ENCODE data around the gene BAK1. TPM values are rescaled to one million over a fixed set of nuclear protein-coding genes. Genes with fewer than 3 reads are reported as not detected.

BAK1 gene
- total and polyA plus RNA-seq, 2 donors (not counting 3 experiments of a cell fraction or from before 2014, with no cell fraction given): 25.4 to 37.1 TPM

DNA sequence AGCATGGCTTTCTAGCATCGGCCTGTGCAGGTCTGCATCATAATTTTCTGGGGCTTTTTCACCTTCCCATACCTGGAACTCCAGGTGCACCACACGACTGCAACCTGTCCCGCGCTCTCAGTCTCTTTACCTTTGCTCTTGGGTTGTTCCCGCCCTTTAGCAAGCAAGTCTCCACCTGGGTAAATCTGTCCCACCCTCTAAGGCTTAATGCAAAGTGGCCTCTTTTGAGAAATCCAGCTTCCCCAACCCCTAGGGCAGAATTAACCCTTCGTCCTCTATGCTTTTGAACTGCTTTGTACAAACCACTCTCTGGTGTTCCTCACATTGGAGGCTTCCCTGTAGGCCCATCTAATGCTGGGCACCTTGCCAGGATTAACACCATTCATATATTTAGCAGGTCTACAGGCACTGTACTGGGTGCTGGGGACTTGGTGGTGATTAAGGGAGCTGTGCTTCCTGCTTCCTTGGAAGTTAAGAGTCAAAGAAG lies 43.9 kb upstream of the BAK1 start:
- Histone ChIP-seq H3K4me3 (replicated peaks in 1 of 3; ENCODE audit: insufficient read depth in 1 of 3, low read depth in 1 of 3, low read length in 3 of 3) (no peak overlapping the region), H3K27me3 (ENCODE audit: control insufficient read depth in 2 of 2, insufficient read depth in 2 of 2, low read length in 2 of 2) (no peaks in the 10 kb centered on the region), H3K9me1 (replicated peaks; ENCODE audit: control insufficient read depth, extremely low read depth, insufficient read depth, low read length) (no peaks in the 10 kb centered on the region), H3K79me2 (ENCODE audit: control insufficient read depth, insufficient read depth, low read length) (peaks cover 53% of the 10 kb centered on the region), H3K4me2 (ENCODE audit: insufficient read depth, low read length) (no peak overlapping the region), H3K9ac (replicated peaks; ENCODE audit: extremely low read depth, insufficient read depth, low read length) (no peak overlapping the region), H3K4me1 (ENCODE audit: control insufficient read depth, extremely low read depth, insufficient read depth, low read length) (peaks cover 15% of the 10 kb centered on the region), H3K27ac (ENCODE audit: insufficient read depth, low read depth, low read length) (no peak overlapping the region), H4K20me1 (replicated peaks; ENCODE audit: control insufficient read depth, extremely low read depth, insufficient read depth, low read length) (no peaks in the 10 kb centered on the region), H3K36me3 (ENCODE audit: control insufficient read depth in 2 of 2, extremely low read depth in 1 of 2, insufficient read depth in 2 of 2, low read length in 2 of 2) (no peaks in the 10 kb centered on the region), H3K9me3 (replicated peaks; ENCODE audit: control insufficient read depth, insufficient read depth, low read length) (no peaks in the 10 kb centered on the region), H2AFZ (ENCODE audit: low read depth, low read length) (no peak overlapping the region)
- no peak for DNase-seq (ENCODE audit: low read depth, low spot score)
- no peak for TF ChIP-seq MYC (IDR thresholded peaks at IDR 0.05; ENCODE audit: low read depth, low read length)
- TF ChIP-seq POLR2AphosphoS5 (IDR thresholded peaks at IDR 0.05; ENCODE audit: insufficient read depth, low read depth, low read length): no peak
- no peak for TF ChIP-seq GATA2 (IDR thresholded peaks at IDR 0.05; ENCODE audit: insufficient read depth, insufficient read length, low read depth, low read length)
- TF ChIP-seq, protein P1, sequence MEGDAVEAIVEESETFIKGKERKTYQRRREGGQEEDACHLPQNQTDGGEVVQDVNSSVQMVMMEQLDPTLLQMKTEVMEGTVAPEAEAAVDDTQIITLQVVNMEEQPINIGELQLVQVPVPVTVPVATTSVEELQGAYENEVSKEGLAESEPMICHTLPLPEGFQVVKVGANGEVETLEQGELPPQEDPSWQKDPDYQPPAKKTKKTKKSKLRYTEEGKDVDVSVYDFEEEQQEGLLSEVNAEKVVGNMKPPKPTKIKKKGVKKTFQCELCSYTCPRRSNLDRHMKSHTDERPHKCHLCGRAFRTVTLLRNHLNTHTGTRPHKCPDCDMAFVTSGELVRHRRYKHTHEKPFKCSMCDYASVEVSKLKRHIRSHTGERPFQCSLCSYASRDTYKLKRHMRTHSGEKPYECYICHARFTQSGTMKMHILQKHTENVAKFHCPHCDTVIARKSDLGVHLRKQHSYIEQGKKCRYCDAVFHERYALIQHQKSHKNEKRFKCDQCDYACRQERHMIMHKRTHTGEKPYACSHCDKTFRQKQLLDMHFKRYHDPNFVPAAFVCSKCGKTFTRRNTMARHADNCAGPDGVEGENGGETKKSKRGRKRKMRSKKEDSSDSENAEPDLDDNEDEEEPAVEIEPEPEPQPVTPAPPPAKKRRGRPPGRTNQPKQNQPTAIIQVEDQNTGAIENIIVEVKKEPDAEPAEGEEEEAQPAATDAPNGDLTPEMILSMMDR (IDR thresholded peaks at IDR 0.05; ENCODE audit: extremely low read depth in 1 of 2, insufficient read depth in 1 of 2, low read depth in 1 of 2, low read length in 2 of 2): no peak
- no peak for TF ChIP-seq FOS (IDR thresholded peaks at IDR 0.05; ENCODE audit: borderline replicate concordance, insufficient read depth, low read length)
- TF ChIP-seq, protein P2, sequence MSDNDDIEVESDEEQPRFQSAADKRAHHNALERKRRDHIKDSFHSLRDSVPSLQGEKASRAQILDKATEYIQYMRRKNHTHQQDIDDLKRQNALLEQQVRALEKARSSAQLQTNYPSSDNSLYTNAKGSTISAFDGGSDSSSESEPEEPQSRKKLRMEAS (IDR thresholded peaks at IDR 0.05; ENCODE audit: insufficient read depth, insufficient read length): no peak
- TF ChIP-seq JUN (IDR thresholded peaks at IDR 0.05; ENCODE audit: borderline replicate concordance, insufficient read depth, insufficient read length, low read depth): no peak
- TF ChIP-seq POLR2A (IDR thresholded peaks at IDR 0.05; ENCODE audit: low read depth, low read length): no peak
- no peak for TF ChIP-seq EZH2 (IDR thresholded peaks at IDR 0.05; ENCODE audit: borderline replicate concordance, low read depth, low read length, severe bottlenecking)
- no TSS peak for BruUV-seq (replicated peaks)
- CTCF ChIA-PET: interaction anchor here (0.6 to 7.7 kb wide), 5 partner anchors 8 to 403 kb away, joined by 3 to 52 read pairs (median 3); no protein-coding TSS in a partner anchor
- dilution Hi-C loops (cut with MboI; ENCODE audit: extremely low pct_ligation_motif_present, low sequenced_read_pairs): no loop called here
- intact Hi-C loops (cut with micrococcal nuclease): loop anchor here (5.0 kb wide), 1 partner anchor 48 kb away; no protein-coding TSS in a partner anchor
- no peak for FAIRE-seq
- POLR2A ChIA-PET: no interaction called here
